GM21360 (cell line): Measurements from ENCODE around the gene SCG3.

ENCODE experiments used
- ATAC-seq: cut with Tn5 transposase; IDR thresholded peaks from one replicate; pipeline ENCODE4 v1.9.1; 2021; ENCODE audit warnings: mild to moderate bottlenecking, moderate library complexity; ENCODE audit not compliant: unreplicated experiment

SCG3 gene

GRCh38 chr15:51755790-51756189, 74.5 kb downstream of the SCG3 start:
- no peak for ATAC-seq

- ATAC-seq, result no peak
Measured at GRCh38 chr15:51756482-51756881, 75.2 kb downstream of the SCG3 start.

GRCh38 chr15:51757450-51757849, 76.1 kb downstream of the SCG3 start:
- no peak for ATAC-seq

- ATAC-seq, result no peak
Measured at GRCh38 chr15:51758645-51759044, 77.3 kb downstream of the SCG3 start.

- ATAC-seq, result no peak
Measured at GRCh38 chr15:51759557-51760070, 78.3 kb downstream of the SCG3 start.

- ATAC-seq, result no peak
Measured at GRCh38 chr15:51760805-51761204, 79.5 kb downstream of the SCG3 start.

- ATAC-seq, result no peak
Measured at GRCh38 chr15:51765751-51766150, 84.4 kb downstream of the SCG3 start.

- no peak for ATAC-seq
Measured at GRCh38 chr15:51766341-51766740, 85.0 kb downstream of the SCG3 start.

- ATAC-seq, result no peak
Measured at GRCh38 chr15:51768018-51768417, 86.7 kb downstream of the SCG3 start.
